ENCODE results near the gene CIROP. TPM values are rescaled to one million over a fixed set of nuclear protein-coding genes. Genes with fewer than 3 reads are reported as not detected.

CIROP gene
- total and polyA plus RNA-seq, 9 of the 15 experiments (the other 6 are each of a cell fraction or from before 2014, with no cell fraction given) = not detected

GRCh38 chr14:23056956-23057756 lies 47.6 kb downstream of the CIROP start, which contains the start of gene CDH24 (continued):
- TF ChIP-seq TSHZ1 (CRISPR knock-in tag; IDR thresholded peaks at IDR 0.05) (no peak), BCOR (IDR thresholded peaks at IDR 0.05) (peak; percentile 43), GTF2E2 (tag; IDR thresholded peaks at IDR 0.05) (no peak), SAFB2 (IDR thresholded peaks at IDR 0.05; ENCODE audit: borderline replicate concordance, low read depth, low read length, severe bottlenecking) (no peak), NUFIP1 (IDR thresholded peaks at IDR 0.05; ENCODE audit: partially characterized antibody) (no peak), ZNF174 (CRISPR knock-in tag; IDR thresholded peaks at IDR 0.05) (no peak), ZNF282 (CRISPR knock-in tag; IDR thresholded peaks at IDR 0.05) (no peak), ZNF239 (CRISPR knock-in tag; IDR thresholded peaks at IDR 0.05) (no peak), ILF3 (IDR thresholded peaks at IDR 0.05; ENCODE audit: borderline replicate concordance) (no peak), MAZ (CRISPR knock-in tag; conservative IDR thresholded peaks at IDR 0.05 in 1 of 2, IDR thresholded peaks at IDR 0.05 in 1 of 2) (0 out of 4 replicates have a peak, but pooled peaks of 1 of the 2 experiments have one; percentile 1), GABPB1 (CRISPR knock-in tag; IDR thresholded peaks at IDR 0.05) (no peak), MTA2 (IDR thresholded peaks at IDR 0.05; ENCODE audit: low read depth) (peak; percentile 32; the same call in 1 of the 2 replicates), SIN3B (IDR thresholded peaks at IDR 0.05; ENCODE audit: low read depth) (no peak), ZNF134 (CRISPR knock-in tag; conservative IDR thresholded peaks at IDR 0.05) (no peak), GTF2F1 (IDR thresholded peaks at IDR 0.05; ENCODE audit: low read depth, low read length) (no peak), HDGF (IDR thresholded peaks at IDR 0.05) (peak; percentile 87), WHSC1 (IDR thresholded peaks at IDR 0.05; ENCODE audit: low read length) (no peak), ILK (tag; IDR thresholded peaks at IDR 0.05; ENCODE audit: borderline replicate concordance, low read depth) (no peak), ZNF583 (CRISPR knock-in tag; IDR thresholded peaks at IDR 0.05) (no peak), LARP7 (IDR thresholded peaks at IDR 0.05) (peak; percentile 89; the same call in 1 of the 2 replicates), PML (IDR thresholded peaks at IDR 0.05; ENCODE audit: low read length) (no peak), SMARCC2 (IDR thresholded peaks at IDR 0.05; ENCODE audit: low read depth) (no peak), DPF2 (IDR thresholded peaks at IDR 0.05) (peak; percentile 18; the same call in 1 of the 2 replicates), CBFA2T3 (IDR thresholded peaks at IDR 0.05) (no peak), NR2F6 (CRISPR knock-in tag; IDR thresholded peaks at IDR 0.05) (no peak), TAF7 (tag; IDR thresholded peaks at IDR 0.05) (no peak), SPI1 (IDR thresholded peaks at IDR 0.05; ENCODE audit: borderline replicate concordance, low read depth, low read length) (no peak)

Measured in K562 (cell line).